WTC11 (cell line): ENCODE data around the gene EIF4ENIF1.

ENCODE experiments used
- NR3C1 ChIP-seq: sonication (generic); formaldehyde crosslinking; conservative IDR thresholded peaks from 2 replicates; pipeline ENCODE4 v1.8.1; 2023; ENCODE audit warnings: low read depth, mild to moderate bottlenecking, missing genetic modification reagents
- ZNF138 ChIP-seq: sonication (generic); formaldehyde crosslinking; conservative IDR thresholded peaks from 2 replicates; pipeline ENCODE4 v1.8.1; 2022; ENCODE audit warnings: mild to moderate bottlenecking, moderate library complexity, missing genetic modification reagents
- TF ChIP-seq, protein P1 (sequence below): fragments of 200-600 bp; IDR thresholded peaks from 2 replicates; pipeline ENCODE4 v1.8.0; 2022; ENCODE audit warnings: antibody characterized with exemption

DNA sequence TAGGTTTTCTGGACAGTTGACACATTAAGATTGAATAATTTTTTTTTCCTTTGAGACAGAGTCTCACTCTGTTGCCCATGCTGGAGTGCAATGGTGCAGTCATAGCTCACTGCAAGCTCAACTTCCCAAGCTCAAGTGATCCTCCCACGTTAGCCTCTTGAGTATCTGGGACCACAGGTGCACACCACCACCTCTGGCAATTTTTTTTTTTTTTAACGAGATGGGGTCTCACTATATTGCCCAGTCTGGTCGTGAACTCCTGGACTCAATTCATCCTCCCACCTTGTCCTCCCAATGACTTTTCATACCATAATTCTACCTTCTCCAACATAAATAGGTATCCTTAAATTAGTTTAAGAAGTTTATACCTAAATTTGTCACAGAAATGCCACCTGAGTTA is 8.5 kb downstream of the EIF4ENIF1 start:
- TF ChIP-seq, protein P1, sequence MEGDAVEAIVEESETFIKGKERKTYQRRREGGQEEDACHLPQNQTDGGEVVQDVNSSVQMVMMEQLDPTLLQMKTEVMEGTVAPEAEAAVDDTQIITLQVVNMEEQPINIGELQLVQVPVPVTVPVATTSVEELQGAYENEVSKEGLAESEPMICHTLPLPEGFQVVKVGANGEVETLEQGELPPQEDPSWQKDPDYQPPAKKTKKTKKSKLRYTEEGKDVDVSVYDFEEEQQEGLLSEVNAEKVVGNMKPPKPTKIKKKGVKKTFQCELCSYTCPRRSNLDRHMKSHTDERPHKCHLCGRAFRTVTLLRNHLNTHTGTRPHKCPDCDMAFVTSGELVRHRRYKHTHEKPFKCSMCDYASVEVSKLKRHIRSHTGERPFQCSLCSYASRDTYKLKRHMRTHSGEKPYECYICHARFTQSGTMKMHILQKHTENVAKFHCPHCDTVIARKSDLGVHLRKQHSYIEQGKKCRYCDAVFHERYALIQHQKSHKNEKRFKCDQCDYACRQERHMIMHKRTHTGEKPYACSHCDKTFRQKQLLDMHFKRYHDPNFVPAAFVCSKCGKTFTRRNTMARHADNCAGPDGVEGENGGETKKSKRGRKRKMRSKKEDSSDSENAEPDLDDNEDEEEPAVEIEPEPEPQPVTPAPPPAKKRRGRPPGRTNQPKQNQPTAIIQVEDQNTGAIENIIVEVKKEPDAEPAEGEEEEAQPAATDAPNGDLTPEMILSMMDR: no peak
- no peak for TF ChIP-seq ZNF138 (CRISPR knock-in tag)
- no peak for TF ChIP-seq NR3C1 (CRISPR knock-in tag)
